GM23248 (cell line): ENCODE measurements around the gene BRINP1. TPM values are rescaled to one million over a fixed set of nuclear protein-coding genes. Genes with fewer than 3 reads are reported as not detected.

ENCODE experiments used
- DNase-seq: peaks from one replicate; pipeline ENCODE4 v3.0.0-alpha.2; 2015
- H2AFZ ChIP-seq: fragments of 200-600 bp; sonication (generic); 2 replicates; pipeline ENCODE4 v1.6.1; 2016; ENCODE audit warnings: antibody characterized with exemption
- H3F3A ChIP-seq: fragments of 200-600 bp; sonication (generic); 2 replicates; pipeline ENCODE4 v1.6.1; 2016; ENCODE audit warnings: mild to moderate bottlenecking, antibody characterized with exemption, mixed run types; ENCODE audit not compliant: insufficient read depth
- H3K27ac ChIP-seq: fragments of 200-600 bp; sonication (generic); 2 replicates; pipeline ENCODE4 v1.5.1; 2016; ENCODE audit warnings: mild to moderate bottlenecking
- H3K27me3 ChIP-seq: fragments of 200-600 bp; sonication (generic); replicated peaks from 2 replicates; pipeline ENCODE4 v1.6.1; 2016; ENCODE audit warnings: mild to moderate bottlenecking; ENCODE audit not compliant: insufficient read depth
- H3K36me3 ChIP-seq: fragments of 200-600 bp; sonication (generic); 2 replicates; pipeline ENCODE4 v1.6.1; 2016; ENCODE audit warnings: low read depth, mild to moderate bottlenecking
- H3K4me1 ChIP-seq: fragments of 200-600 bp; sonication (generic); 2 replicates; pipeline ENCODE4 v1.6.1; 2016; ENCODE audit warnings: mild to moderate bottlenecking; ENCODE audit not compliant: insufficient read depth
- H3K4me2 ChIP-seq: fragments of 200-600 bp; sonication (generic); one replicate; pipeline ENCODE4 v1.6.1; 2016; ENCODE audit warnings: mild to moderate bottlenecking; ENCODE audit not compliant: unreplicated experiment
- H3K4me3 ChIP-seq: fragments of 200-600 bp; sonication (generic); 2 replicates; pipeline ENCODE4 v1.5.1; 2016; ENCODE audit warnings: mild to moderate bottlenecking
- H3K79me2 ChIP-seq: fragments of 200-600 bp; sonication (generic); 2 replicates; pipeline ENCODE4 v1.6.1; 2016; ENCODE audit warnings: mild to moderate bottlenecking; ENCODE audit not compliant: insufficient read depth
- H3K9ac ChIP-seq: fragments of 200-600 bp; sonication (generic); 2 replicates; pipeline ENCODE4 v1.6.1; 2016; ENCODE audit warnings: mild to moderate bottlenecking
- H3K9me2 ChIP-seq: fragments of 200-600 bp; sonication (generic); 2 replicates; pipeline ENCODE4 v1.6.1; 2016; ENCODE audit warnings: mixed run types, mild to moderate bottlenecking, moderate library complexity; ENCODE audit not compliant: insufficient read depth
- H3K9me3 ChIP-seq: fragments of 200-600 bp; sonication (generic); one replicate; pipeline ENCODE4 v1.6.1; 2017; ENCODE audit warnings: low read depth
- H4K20me1 ChIP-seq: fragments of 200-600 bp; sonication (generic); 2 replicates; pipeline ENCODE4 v1.6.0; 2016; ENCODE audit not compliant: insufficient read depth
- EZH2 ChIP-seq: fragments of 200-600 bp; sonication (generic); IDR thresholded peaks from 2 replicates; pipeline ENCODE4 v1.6.1; 2018; ENCODE audit warnings: antibody characterized with exemption, mild to moderate bottlenecking; ENCODE audit not compliant: insufficient read depth, poor library complexity, severe bottlenecking
- EZH2phosphoT487 ChIP-seq: fragments of 200-600 bp; sonication (generic); IDR thresholded peaks from 2 replicates; pipeline ENCODE4 v1.6.1; 2018; ENCODE audit warnings: antibody characterized with exemption, moderate library complexity, mild to moderate bottlenecking, low read depth; ENCODE audit not compliant: insufficient read depth
- whole genome bisulfite sequencing, 2 experiments: methylation state at CpG; one replicate each; pipeline ENCODE4 v1.1.6; 2015 to 2017; ENCODE audit warnings: low lambda C conversion rate in 2 of 2, low coverage in 1 of 2; ENCODE audit errors: missing lambda C conversion rate in 2 of 2; 5-methylcytosine and 5-hydroxymethylcytosine counted together
- in situ Hi-C: fragments of 300-500 bp; cut with MboI; formaldehyde crosslinking; loops from 2 replicates; pipeline ENCODE4 v1.15.0; 2020
- polyA plus RNA-seq: library from polyadenylated mRNA; unstranded; fragments of >200 nt; fragmentation: Nextera tagmentation; extraction: Ambion mirVana; gene quantifications from 2 replicates; pipeline ENCODE4 v1.2.1, GENCODE V29; 2016
- total RNA-seq: library from RNA; depleted of rRNA; stranded (reverse); fragments of >200 nt; shearing (Covaris generic); gene quantifications from 2 replicates; pipeline ENCODE4 v1.2.3, GENCODE V29; 2014

Gene BRINP1
- total and polyA plus RNA-seq, 2 experiments from 2014 or later: 6.0 to 9.0 TPM

GRCh38 chr9:119272500-119273211 is 96.6 kb downstream of the BRINP1 start:
- TF ChIP-seq EZH2 (no peak), EZH2phosphoT487 (no peak)
- in situ Hi-C loops: no loop called here
- Histone ChIP-seq H2AFZ (no peak overlapping the region), H3K9ac (no peak overlapping the region), H3K4me3 (no peak overlapping the region), H3K27me3 (no peaks in the 10 kb centered on the region), H3K4me2 (peak overlapping the region; percentile 51), H3K9me3 (no peaks in the 10 kb centered on the region), H3K4me1 (peaks cover 21% of the 10 kb centered on the region), H3K36me3 (no peaks in the 10 kb centered on the region), H3F3A (peaks cover 15% of the 10 kb centered on the region), H3K9me2 (no peaks in the 10 kb centered on the region), H3K79me2 (no peaks in the 10 kb centered on the region), H4K20me1 (no peaks in the 10 kb centered on the region), H3K27ac (no peak overlapping the region)
- peak; percentile 19 for DNase-seq
- WGBS, 2 experiments: 51 to 58% methylated on average over 5 of the region's 5 CpGs

GRCh38 chr9:119268985-119269384 is 100.2 kb downstream of the BRINP1 start:
- Histone ChIP-seq H3K27me3 (no peaks in the 10 kb centered on the region), H3K79me2 (no peaks in the 10 kb centered on the region), H3K36me3 (no peaks in the 10 kb centered on the region), H3F3A (peaks cover 13% of the 10 kb centered on the region), H3K9me2 (no peaks in the 10 kb centered on the region), H2AFZ (no peak overlapping the region), H4K20me1 (no peaks in the 10 kb centered on the region), H3K9me3 (no peaks in the 10 kb centered on the region), H3K4me2 (no peak overlapping the region), H3K4me1 (peaks cover 14% of the 10 kb centered on the region), H3K9ac (no peak overlapping the region), H3K27ac (no peak overlapping the region), H3K4me3 (no peak overlapping the region)
- DNase-seq: peak; percentile 32
- 35 to 41% methylated on average over 3 of the region's 3 CpGs for WGBS, 2 experiments
- TF ChIP-seq EZH2 (no peak), EZH2phosphoT487 (no peak)
- in situ Hi-C loops: no loop called here

- no peak overlapping the region for H3K27ac ChIP-seq
- H3K27me3 ChIP-seq: no peaks in the 10 kb centered on the region
- H3K9me3 ChIP-seq: no peaks in the 10 kb centered on the region
- H3K4me3 ChIP-seq: no peak overlapping the region
- TF ChIP-seq EZH2: no peak
- no peak for TF ChIP-seq EZH2phosphoT487
- no peaks in the 10 kb centered on the region for H3F3A ChIP-seq
- H4K20me1 ChIP-seq: no peaks in the 10 kb centered on the region
- 42% methylated on average over 3 of the region's 3 CpGs for WGBS, 2 experiments
- H3K4me2 ChIP-seq: no peak overlapping the region
- no peaks in the 10 kb centered on the region for H3K9me2 ChIP-seq
- no peaks in the 10 kb centered on the region for H3K36me3 ChIP-seq
- H3K9ac ChIP-seq: no peak overlapping the region
- in situ Hi-C loops: no loop called here
- no peaks in the 10 kb centered on the region; the same call in 1 of the 2 replicates for H3K4me1 ChIP-seq
- no peaks in the 10 kb centered on the region for H3K79me2 ChIP-seq
- no peak overlapping the region for H2AFZ ChIP-seq
- DNase-seq: no peak
Measured at GRCh38 chr9:119264165-119264564, 105.1 kb downstream of the BRINP1 start.

DNA sequence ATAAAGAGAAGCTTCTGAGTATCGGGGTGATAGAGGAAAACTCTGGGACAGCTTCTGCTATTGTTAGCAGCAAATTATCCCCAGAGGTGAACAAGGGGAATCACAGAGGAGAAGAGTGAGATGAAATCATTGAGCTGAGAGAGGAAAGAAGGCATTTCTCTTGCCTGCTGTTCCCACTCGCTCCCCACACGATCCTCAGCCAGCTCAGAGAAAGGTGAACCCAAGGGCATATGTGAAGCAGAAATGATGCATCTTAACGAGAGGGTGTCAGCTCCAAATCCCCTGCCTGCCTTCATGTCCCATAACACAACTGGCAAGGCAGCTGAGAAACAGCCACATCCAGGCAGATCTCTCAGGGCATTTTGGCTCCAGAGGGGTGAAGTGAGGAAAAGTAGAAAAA is 111.6 kb downstream of the BRINP1 start:
- Histone ChIP-seq H3K4me2 (no peak overlapping the region), H4K20me1 (no peaks in the 10 kb centered on the region), H3K4me1 (no peaks in the 10 kb centered on the region), H3F3A (no peaks in the 10 kb centered on the region), H3K9me3 (no peaks in the 10 kb centered on the region), H3K79me2 (no peaks in the 10 kb centered on the region), H3K9me2 (no peaks in the 10 kb centered on the region), H3K27ac (no peak overlapping the region), H3K27me3 (no peaks in the 10 kb centered on the region), H3K4me3 (no peak overlapping the region), H3K36me3 (no peaks in the 10 kb centered on the region), H3K9ac (no peak overlapping the region), H2AFZ (no peak overlapping the region)
- WGBS, 2 experiments: 35 to 38% methylated on average over 4 of the region's 4 CpGs
- DNase-seq: no peak
- TF ChIP-seq EZH2phosphoT487 (no peak), EZH2 (no peak)
- in situ Hi-C loops: no loop called here

DNA sequence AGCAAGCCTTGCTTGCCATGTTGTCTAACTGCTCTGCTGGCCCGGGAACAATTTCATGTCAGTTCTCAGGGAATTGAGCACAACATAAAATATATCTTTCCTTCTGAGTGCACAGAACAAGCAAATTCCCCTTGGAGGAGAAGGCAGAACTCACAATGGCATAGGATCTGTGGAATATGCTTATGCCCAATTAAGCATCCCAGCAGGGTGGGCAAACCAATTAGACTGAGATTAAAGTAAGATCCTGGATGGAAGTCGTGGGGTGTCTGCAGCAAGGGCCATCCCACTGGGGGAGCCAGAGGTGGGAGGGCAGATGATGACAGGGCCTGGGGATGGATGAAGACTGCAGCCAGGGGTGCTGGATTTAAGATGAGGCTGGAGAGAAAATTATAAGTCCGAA is 114.1 kb downstream of the BRINP1 start:
- in situ Hi-C loops: no loop called here
- Histone ChIP-seq H3K9me2 (no peaks in the 10 kb centered on the region), H3K79me2 (no peaks in the 10 kb centered on the region), H3K4me1 (no peaks in the 10 kb centered on the region), H3K9me3 (no peaks in the 10 kb centered on the region), H3K27me3 (no peaks in the 10 kb centered on the region), H3K4me3 (no peak overlapping the region), H3K4me2 (no peak overlapping the region), H2AFZ (no peak overlapping the region), H3F3A (no peaks in the 10 kb centered on the region), H3K27ac (no peak overlapping the region), H3K36me3 (no peaks in the 10 kb centered on the region), H3K9ac (no peak overlapping the region), H4K20me1 (no peaks in the 10 kb centered on the region)
- TF ChIP-seq EZH2: no peak
- TF ChIP-seq EZH2phosphoT487: no peak
- WGBS, 2 experiments: 30 to 33% methylated on average over 3 of the region's 3 CpGs
- no peak for DNase-seq
